COLO829 (cell line): ENCODE data around the gene INPPL1.

Experiments
- DNase-seq: peaks from one replicate; pipeline ENCODE4 v3.0.0; 2012; ENCODE audit warnings: low spot score

The INPPL1 gene

DNA sequence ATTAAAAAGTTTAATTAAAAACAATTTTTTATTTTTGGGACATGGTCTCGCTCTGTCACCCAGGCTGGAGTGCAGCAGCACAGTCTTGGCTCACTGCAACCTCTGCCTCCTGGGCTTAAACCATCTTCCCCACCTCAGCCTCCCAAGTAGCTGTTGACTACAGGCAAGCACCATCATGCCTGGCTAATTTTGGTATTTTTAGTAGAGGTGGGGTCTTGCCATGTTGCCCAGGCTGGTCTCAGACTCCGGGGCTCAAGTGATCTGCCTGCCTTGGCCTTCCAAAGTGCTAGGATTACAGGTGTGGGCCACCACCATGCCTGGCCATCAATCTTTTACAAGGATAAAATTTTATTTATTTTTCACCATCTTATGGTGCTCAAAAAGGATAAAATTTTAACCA, 62.7 kb downstream of the INPPL1 start:
- no peak for DNase-seq
